Right lobe of liver (tissue), 6 donors: ENCODE results near the gene WSB1. TPM values are rescaled to one million over a fixed set of nuclear protein-coding genes. Genes with fewer than 3 reads are reported as not detected.

Source experiments
- ATAC-seq, 4 donors: fragments of 200-7000 bp; cut with Tn5 transposase; one replicate each; pipeline ENCODE4 v1.9.1; 2020; ENCODE audit warnings: mild to moderate bottlenecking in 4 of 4, moderate library complexity in 4 of 4
- DNase-seq, 3 donors: peaks; one replicate each; pipeline ENCODE4 v3.0.0-alpha.2; 2020
- H3K27ac ChIP-seq, 3 donors: fragments of 200-600 bp; one replicate each; pipeline ENCODE4 v1.8.0; 2022
- H3K27me3 ChIP-seq, 2 donors: fragments of 200-600 bp; one replicate each; pipeline ENCODE4 v1.8.0; 2022
- H3K36me3 ChIP-seq, 4 donors: fragments of 200-600 bp; sonication (generic) in 1 of 4; one replicate each; pipeline versions ENCODE4 v1.5.1 to v1.8.0; 2017 to 2022; ENCODE audit warnings: control low read depth in 1 of 4
- H3K4me1 ChIP-seq, 4 donors: fragments of 200-600 bp; sonication (generic) in 1 of 4; one replicate each; pipeline versions ENCODE4 v1.5.1 to v1.8.0; 2017 to 2022; ENCODE audit warnings: control low read depth in 1 of 4
- H3K4me3 ChIP-seq, 3 donors: fragments of 200-600 bp; one replicate each; pipeline ENCODE4 v1.8.0; 2022
- H3K9me3 ChIP-seq, 4 donors: fragments of 200-600 bp; sonication (generic) in 1 of 4; one replicate each; pipeline versions ENCODE4 v1.5.1 to v1.8.0; 2017 to 2022; ENCODE audit warnings: control low read depth in 1 of 4
- CTCF ChIP-seq, 4 donors: fragments of 200-600 bp in 3 of 4; fragments of 450-650 bp in 1 of 4; IDR thresholded peaks; one replicate each; pipeline versions ENCODE4 v1.5.1 to v1.8.0; 2016 to 2022; ENCODE audit warnings: antibody characterized with exemption in 4 of 4, mild to moderate bottlenecking in 2 of 4
- POLR2A ChIP-seq: fragments of 450-650 bp; IDR thresholded peaks from one replicate; pipeline ENCODE4 v1.6.1; 2017; ENCODE audit warnings: antibody characterized with exemption, mild to moderate bottlenecking
- WGBS: methylation state at CpG from one replicate; pipeline ENCODE4 v1.1.6; 2018; ENCODE audit warnings: low coverage, low lambda C conversion rate; ENCODE audit not compliant: insufficient coverage; ENCODE audit errors: missing lambda C conversion rate; 5-methylcytosine and 5-hydroxymethylcytosine counted together
- intact Hi-C, 2 donors: fragments of 100-400 bp; cut with DNase I; formaldehyde crosslinking; loops; one replicate each; pipeline versions ENCODE4 v1.11.2 to v1.14.1; 2022
- total RNA-seq, 6 experiments: library from RNA; depleted of rRNA in 2 of 6; stranded (reverse); fragments of >200 nt in 2 of 6; fragmentation: NEBNext Ultra II Directional in 3 of 6; extraction: Animal tissue kit (Norgen Biotek cat#: 25700) in 3 of 6; gene quantifications; one replicate each; pipeline versions ENCODE4 v1.1.0 to v1.2.4, GENCODE V29; 2016 to 2023
- donor health status: DM: no; HTN: yes; CAD: no.
- donor health status: DM: no; HTN: no; CAD: no.
- donor health status: DM: no; HTN: no; CAD: no.
- donor health status: DM: no; HTN: yes; CAD: no.
- donor health status: DM: no; HTN: yes; CAD: no.

Gene WSB1
- total RNA-seq, 6 experiments from 2014 or later, result 28.3 to 97.6 (median 35.0) TPM

- H3K4me3 ChIP-seq, result no peak overlapping the region
- intact Hi-C loops, result loop anchor here in 1 of 2 donors (5.0 kb wide), 1 partner anchor 90 kb away; no protein-coding TSS in a partner anchor
- no peaks in the 10 kb centered on the region for H3K9me3 ChIP-seq
- no peak for DNase-seq
- ATAC-seq, result no peak
- no peaks in the 10 kb centered on the region for H3K36me3 ChIP-seq
- H3K27me3 ChIP-seq, result no peaks in the 10 kb centered on the region
- no peak for TF ChIP-seq CTCF (IDR thresholded peaks at IDR 0.05)
- TF ChIP-seq POLR2A, result no peak
- peaks cover 0 to 7% (median 0%) of the 10 kb centered on the region in 4 donors for H3K4me1 ChIP-seq
- WGBS, result 45% methylated on average over 3 of the region's 3 CpGs
- H3K27ac ChIP-seq, result peak overlapping the region; percentile 87 to 92 (median 90)
These were observed 38.1 kb downstream of the WSB1 start for GRCh38 chr17:27332047-27332393.

GRCh38 chr17:27332485-27333409, 38.8 kb downstream of the WSB1 start:
- ATAC-seq, result peak; percentile 93 to 97 (median 94)
- WGBS, result 0% methylated on average over 6 of the region's 52 CpGs
- peak overlapping the region; percentile 36 to 60 (median 59) for H3K4me3 ChIP-seq
- H3K9me3 ChIP-seq, result no peaks in the 10 kb centered on the region
- no peaks in the 10 kb centered on the region for H3K27me3 ChIP-seq
- DNase-seq, result peak; percentile 98 to 99 (median 99)
- no peaks in the 10 kb centered on the region for H3K36me3 ChIP-seq
- intact Hi-C loops, result loop anchor here in 1 of 2 donors (5.0 kb wide), 1 partner anchor 90 kb away; no protein-coding TSS in a partner anchor
- H3K4me1 ChIP-seq, result peaks cover 0 to 7% (median 0%) of the 10 kb centered on the region in 4 donors
- peak overlapping the region; percentile 87 to 92 (median 90) for H3K27ac ChIP-seq
- TF ChIP-seq POLR2A, result peak; percentile 57
- peak; percentile 85 to 96 (median 92) for TF ChIP-seq CTCF (IDR thresholded peaks at IDR 0.05)

GRCh38 chr17:27333410-27333980, 39.6 kb downstream of the WSB1 start:
- Histone ChIP-seq H3K4me1 (peaks cover 0 to 7% (median 0%) of the 10 kb centered on the region in 4 donors), H3K4me3 (peak overlapping the region; percentile 36 to 60 (median 59)), H3K9me3 (no peaks in the 10 kb centered on the region), H3K36me3 (no peaks in the 10 kb centered on the region), H3K27me3 (no peaks in the 10 kb centered on the region), H3K27ac (peak overlapping the region; percentile 87 to 92 (median 90))
- 43% methylated on average over 11 of the region's 11 CpGs for WGBS
- intact Hi-C loops, result loop anchor here in 1 of 2 donors (5.0 kb wide), 1 partner anchor 91 kb away; no protein-coding TSS in a partner anchor
- no peak for ATAC-seq
- TF ChIP-seq CTCF (IDR thresholded peaks at IDR 0.05) (no peak), POLR2A (no peak)
- DNase-seq, result peak in 1 of 3 donors; percentile 44

- DNase-seq, result no peak
- intact Hi-C loops, result no loop called here
- H3K27me3 ChIP-seq, result no peaks in the 10 kb centered on the region
- H3K27ac ChIP-seq, result no peak overlapping the region
- no peak for ATAC-seq
- no peak overlapping the region for H3K4me3 ChIP-seq
- H3K9me3 ChIP-seq, result no peaks in the 10 kb centered on the region
- H3K4me1 ChIP-seq, result peaks cover 0 to 7% (median 0%) of the 10 kb centered on the region in 4 donors
- WGBS, result 67% methylated on average over 3 of the region's 3 CpGs
- no peaks in the 10 kb centered on the region for H3K36me3 ChIP-seq
- TF ChIP-seq CTCF (IDR thresholded peaks at IDR 0.05) (no peak), POLR2A (no peak)
These were observed 42.3 kb downstream of the WSB1 start for GRCh38 chr17:27336184-27336583.
